NB4 (cell line): ENCODE data around the gene H1-8.
"Not testable (repeated sequence)": the region's sequence is repeated elsewhere in the genome, so short reads cannot be mapped to it uniquely, and the experiment has no call there.

Source experiments
- MAX ChIP-seq: IDR thresholded peaks from 2 replicates; pipeline ENCODE4 v1.6.1; 2011; ENCODE audit warnings: low read depth, low read length
- TF ChIP-seq, protein P1 (sequence below): IDR thresholded peaks from one replicate; pipeline ENCODE4 v1.5.1; 2012; ENCODE audit warnings: low read depth, low read length

- TF ChIP-seq, protein P1, sequence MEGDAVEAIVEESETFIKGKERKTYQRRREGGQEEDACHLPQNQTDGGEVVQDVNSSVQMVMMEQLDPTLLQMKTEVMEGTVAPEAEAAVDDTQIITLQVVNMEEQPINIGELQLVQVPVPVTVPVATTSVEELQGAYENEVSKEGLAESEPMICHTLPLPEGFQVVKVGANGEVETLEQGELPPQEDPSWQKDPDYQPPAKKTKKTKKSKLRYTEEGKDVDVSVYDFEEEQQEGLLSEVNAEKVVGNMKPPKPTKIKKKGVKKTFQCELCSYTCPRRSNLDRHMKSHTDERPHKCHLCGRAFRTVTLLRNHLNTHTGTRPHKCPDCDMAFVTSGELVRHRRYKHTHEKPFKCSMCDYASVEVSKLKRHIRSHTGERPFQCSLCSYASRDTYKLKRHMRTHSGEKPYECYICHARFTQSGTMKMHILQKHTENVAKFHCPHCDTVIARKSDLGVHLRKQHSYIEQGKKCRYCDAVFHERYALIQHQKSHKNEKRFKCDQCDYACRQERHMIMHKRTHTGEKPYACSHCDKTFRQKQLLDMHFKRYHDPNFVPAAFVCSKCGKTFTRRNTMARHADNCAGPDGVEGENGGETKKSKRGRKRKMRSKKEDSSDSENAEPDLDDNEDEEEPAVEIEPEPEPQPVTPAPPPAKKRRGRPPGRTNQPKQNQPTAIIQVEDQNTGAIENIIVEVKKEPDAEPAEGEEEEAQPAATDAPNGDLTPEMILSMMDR = not testable (repeated sequence)
- TF ChIP-seq MAX = not testable (repeated sequence)
These were observed 27.0 kb upstream of the H1-8 start for GRCh38 chr3:129515821-129516432.
